Naive thymus-derived CD8-positive, alpha-beta T cell (primary cell): ENCODE measurements around the gene STARD6. TPM values are rescaled to one million over a fixed set of nuclear protein-coding genes. Genes with fewer than 3 reads are reported as not detected.
"Not testable (repeated sequence)": the region's sequence is repeated elsewhere in the genome, so short reads cannot be mapped to it uniquely, and the experiment has no call there.

Experiments used
- ATAC-seq, 2 donors: fragments of 150-1000 bp; cut with Tn5 transposase in 1 of 2; sonication (Bioruptor Pico), chemical (Tn5 transposase) in 1 of 2; 1 replicate in 1 of 2; 2 replicates in 1 of 2; pipeline ENCODE4 v1.10.0; 2021; ENCODE audit warnings: mild to moderate bottlenecking in 2 of 2, moderate library complexity in 2 of 2
- POLR2A ChIA-PET: fragments of 350-600 bp; sonication (Branson Sonifier 250); formaldehyde crosslinking; loops from one replicate; lab custom pipeline; 2021; ENCODE audit warnings: antibody characterized with exemption; lab: Charles Lee
- DNase-seq, 10 donors: peaks; one replicate each; pipeline versions ENCODE4 v3.0.0 to v3.0.0-alpha.2; 2020 to 2022
- H3K27ac Mint-ChIP-seq, 10 donors: one replicate each; pipeline ENCODE4 v1.8.0; 2020 to 2022; ENCODE audit warnings: mild to moderate bottlenecking in 10 of 10, mixed read lengths in 10 of 10, moderate library complexity in 4 of 10, inconsistent platforms in 1 of 10
- H3K27me3 Mint-ChIP-seq, 5 donors: one replicate each; pipeline ENCODE4 v1.8.0; 2021 to 2022; ENCODE audit warnings: mixed read lengths in 5 of 5
- H3K36me3 Mint-ChIP-seq, 3 donors: one replicate each; pipeline ENCODE4 v1.8.0; 2020 to 2022; ENCODE audit warnings: mixed read lengths in 3 of 3, mild to moderate bottlenecking in 2 of 3, inconsistent platforms in 1 of 3
- H3K4me1 Mint-ChIP-seq, 4 donors: one replicate each; pipeline ENCODE4 v1.8.0; 2021 to 2022; ENCODE audit warnings: mixed read lengths in 4 of 4
- H3K4me3 Mint-ChIP-seq, 10 donors: one replicate each; pipeline ENCODE4 v1.8.0; 2020 to 2022; ENCODE audit warnings: mild to moderate bottlenecking in 10 of 10, mixed read lengths in 10 of 10, moderate library complexity in 6 of 10, inconsistent platforms in 1 of 10
- H3K9me3 Mint-ChIP-seq, 9 donors: one replicate each; pipeline ENCODE4 v1.8.0; 2020 to 2022; ENCODE audit warnings: mixed read lengths in 9 of 9, mild to moderate bottlenecking in 3 of 9, inconsistent platforms in 1 of 9, moderate library complexity in 1 of 9
- polyA plus RNA-seq, 3 donors: library from polyadenylated mRNA; unstranded; fragments of 300-500 nt; fragmentation: Illumina TruSeq; gene quantifications; one replicate each; pipeline ENCODE4 v1.2.3, GENCODE V29; 2021
- total RNA-seq, 8 experiments: library from RNA in 2 of 8; stranded (reverse) in 2 of 8; gene quantifications; one replicate each; pipeline ENCODE4 v1.2.3 and lab custom pipeline; 2021 to 2026

Gene STARD6, protein sequence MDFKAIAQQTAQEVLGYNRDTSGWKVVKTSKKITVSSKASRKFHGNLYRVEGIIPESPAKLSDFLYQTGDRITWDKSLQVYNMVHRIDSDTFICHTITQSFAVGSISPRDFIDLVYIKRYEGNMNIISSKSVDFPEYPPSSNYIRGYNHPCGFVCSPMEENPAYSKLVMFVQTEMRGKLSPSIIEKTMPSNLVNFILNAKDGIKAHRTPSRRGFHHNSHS
- total RNA-seq = not detected
- not detected for polyA plus RNA-seq
- 0 to 0.15 (median 0) reads per million in 6 experiments for total RNA-seq (lab: John Stamatoyannopoulos, UW)

DNA sequence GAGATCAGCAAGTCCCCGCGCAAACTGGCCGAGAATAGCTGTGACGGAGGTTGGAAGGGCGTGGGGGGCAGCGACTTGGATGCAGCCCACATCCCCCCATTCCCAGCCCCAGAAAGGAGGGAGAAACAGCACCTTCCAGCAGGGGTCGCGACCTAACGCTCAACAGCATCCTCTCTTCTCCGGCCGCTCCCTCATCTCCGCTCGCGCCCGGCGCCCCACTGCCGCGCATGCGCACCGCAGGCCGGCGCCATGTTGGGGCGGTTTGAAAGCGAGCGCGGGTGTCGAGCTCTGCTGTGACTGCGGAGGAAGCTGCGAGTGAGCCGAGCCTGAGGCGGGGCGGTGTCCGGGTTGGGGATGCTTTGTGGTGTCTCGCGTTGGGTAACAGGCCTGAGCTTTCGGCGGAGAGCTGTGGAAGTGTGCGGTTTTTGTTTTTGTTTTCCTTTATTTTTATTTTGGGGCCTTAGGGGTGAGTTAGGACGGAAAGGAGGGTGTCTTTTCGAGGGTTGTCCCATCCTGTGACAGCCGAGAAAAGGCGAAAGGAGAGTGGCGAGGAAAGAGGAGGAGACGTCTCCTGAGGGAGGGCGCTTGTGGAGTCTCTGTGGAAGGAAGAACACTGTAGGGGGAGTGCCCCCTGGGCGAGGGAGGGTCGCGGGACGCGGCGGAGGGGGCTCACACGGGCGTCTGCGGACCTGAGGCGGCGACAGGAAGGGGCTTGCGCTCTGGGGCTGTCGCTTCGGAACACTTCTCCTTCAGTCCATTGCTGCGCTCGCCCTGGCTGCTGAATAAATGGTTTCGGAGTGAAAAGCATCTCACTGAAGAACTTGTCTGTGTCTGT lies at the start of gene STARD6, which contains the start of gene C18orf54:
Gene STARD6, minus strand, starts transcription at position 199 of the 835 bp plus-strand sequence. CDS start 3,285 bp downstream, outside the sequence.
Gene C18orf54, plus strand, starts transcription at position 247 of the 835 bp plus-strand sequence. CDS start 2,667 bp downstream, outside the sequence.
- Mint-ChIP-seq H3K27me3 (peaks cover 0 to 4% (median 0%) of the 10 kb centered on the region in 5 donors), H3K4me1 (peaks cover 9 to 21% (median 16%) of the 10 kb centered on the region in 4 donors), H3K27ac (peak within 1 kb of the TSS; percentile 86 to 99 (median 96)), H3K9me3 (no peaks in the 10 kb centered on the region), H3K4me3 (peak within 1 kb of the TSS; percentile 93 to 100 (median 99)), H3K36me3 (peaks cover 0 to 4% (median 4%) of the 10 kb centered on the region in 3 donors)
- POLR2A ChIA-PET = interaction anchor here (0.6 to 2.2 kb wide), 4 partner anchors 87 to 225 kb away, joined by 3 to 15 read pairs (median 7); partner anchors contain the start of genes MBD2 and POLI
- peak; percentile 84 to 93 (median 88) for DNase-seq
- peak; percentile 93 to 94 for ATAC-seq

DNA sequence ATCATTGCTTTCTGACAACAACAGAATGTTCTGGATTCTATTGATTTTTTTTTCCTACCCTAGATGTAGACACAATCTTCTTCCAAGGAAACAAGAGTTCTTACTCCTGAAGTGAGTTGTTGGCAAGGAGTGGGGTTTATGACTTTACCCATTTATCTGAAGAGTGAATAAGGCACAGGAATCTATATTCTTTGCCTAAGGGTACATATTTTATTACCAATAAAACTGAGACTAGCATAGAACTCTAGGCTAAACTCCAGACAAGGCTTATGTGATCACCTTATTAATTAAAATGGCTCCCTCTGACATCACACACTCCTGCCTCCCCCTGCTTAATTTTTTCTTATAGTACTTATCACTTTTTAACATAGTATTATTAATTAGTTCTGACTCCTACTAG lies 47.6 kb upstream of the STARD6 start:
- Mint-ChIP-seq H3K36me3 (no peaks in the 10 kb centered on the region), H3K4me1 (no peaks in the 10 kb centered on the region), H3K27me3 (peaks cover 9 to 34% (median 23%) of the 10 kb centered on the region in 5 donors), H3K9me3 (no peaks in the 10 kb centered on the region), H3K4me3 (no peak overlapping the region), H3K27ac (no peak overlapping the region)
- ATAC-seq (no peak), DNase-seq (no peak)
- POLR2A ChIA-PET = no interaction called here

DNA sequence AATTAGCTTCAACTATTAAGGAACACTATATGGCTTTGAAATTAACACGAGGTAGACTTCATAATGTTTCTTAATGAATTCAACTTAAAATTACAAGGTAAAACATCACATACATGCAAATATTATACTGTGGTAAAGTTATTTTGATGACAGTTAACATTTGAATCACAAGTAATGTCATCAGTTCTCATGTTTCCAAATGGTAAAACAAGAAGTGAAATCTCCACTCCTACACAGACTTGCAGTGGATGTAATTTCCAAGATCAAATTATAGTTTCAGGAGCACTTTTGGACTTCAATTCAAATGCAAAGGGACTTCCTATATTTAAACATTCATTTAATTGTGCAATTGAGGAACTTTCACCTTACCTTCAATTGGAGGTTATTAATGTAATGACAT lies 39.1 kb upstream of the STARD6 start:
- H3K4me1 Mint-ChIP-seq = no peaks in the 10 kb centered on the region
- H3K27ac Mint-ChIP-seq = no peak overlapping the region
- no peak for DNase-seq
- POLR2A ChIA-PET = no interaction called here
- ATAC-seq = no peak
- no peaks in the 10 kb centered on the region for H3K9me3 Mint-ChIP-seq
- no peak overlapping the region for H3K4me3 Mint-ChIP-seq
- H3K27me3 Mint-ChIP-seq = peaks cover 0 to 5% (median 0%) of the 10 kb centered on the region in 5 donors
- H3K36me3 Mint-ChIP-seq = no peaks in the 10 kb centered on the region

DNA sequence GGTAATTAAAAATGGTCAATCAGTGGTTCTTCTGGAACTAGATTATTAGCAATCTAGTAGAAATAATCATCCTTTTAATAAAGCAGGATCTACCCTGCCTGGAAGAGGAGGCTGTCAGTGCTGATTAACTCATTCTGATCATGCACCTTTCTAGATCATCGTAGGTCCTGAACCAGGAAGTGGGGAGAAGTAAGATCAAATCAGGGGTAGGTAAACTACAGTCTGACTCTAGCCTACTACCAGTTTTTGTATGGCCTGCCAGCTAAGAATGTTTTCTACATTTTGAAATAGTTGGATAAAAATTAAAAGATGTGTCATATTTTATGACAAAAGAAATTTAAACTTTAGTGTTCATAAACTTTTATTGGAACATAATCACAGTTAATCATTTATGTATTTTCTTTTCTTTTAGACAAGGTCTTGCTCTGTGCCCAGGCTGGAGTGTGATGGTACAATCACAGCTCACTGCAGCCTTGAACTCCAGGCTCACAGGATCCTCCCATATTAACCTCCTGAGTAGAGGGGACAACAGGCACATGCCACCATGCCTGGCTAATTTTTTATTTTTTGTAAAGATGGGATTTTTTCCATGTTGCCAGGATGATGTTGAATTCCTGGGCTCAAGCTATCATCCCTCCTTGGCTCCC lies 36.1 kb upstream of the STARD6 start:
- ATAC-seq (no peak), DNase-seq (no peak)
- peaks cover 0 to 29% (median 12%) of the 10 kb centered on the region in 5 donors for H3K27me3 Mint-ChIP-seq
- POLR2A ChIA-PET = no interaction called here
- H3K36me3 Mint-ChIP-seq = no peaks in the 10 kb centered on the region
- no peak overlapping the region for H3K27ac Mint-ChIP-seq
- no peak overlapping the region for H3K4me3 Mint-ChIP-seq
- H3K9me3 Mint-ChIP-seq = no peaks in the 10 kb centered on the region
- H3K4me1 Mint-ChIP-seq = peaks cover 0 to 5% (median 1%) of the 10 kb centered on the region in 4 donors

DNA sequence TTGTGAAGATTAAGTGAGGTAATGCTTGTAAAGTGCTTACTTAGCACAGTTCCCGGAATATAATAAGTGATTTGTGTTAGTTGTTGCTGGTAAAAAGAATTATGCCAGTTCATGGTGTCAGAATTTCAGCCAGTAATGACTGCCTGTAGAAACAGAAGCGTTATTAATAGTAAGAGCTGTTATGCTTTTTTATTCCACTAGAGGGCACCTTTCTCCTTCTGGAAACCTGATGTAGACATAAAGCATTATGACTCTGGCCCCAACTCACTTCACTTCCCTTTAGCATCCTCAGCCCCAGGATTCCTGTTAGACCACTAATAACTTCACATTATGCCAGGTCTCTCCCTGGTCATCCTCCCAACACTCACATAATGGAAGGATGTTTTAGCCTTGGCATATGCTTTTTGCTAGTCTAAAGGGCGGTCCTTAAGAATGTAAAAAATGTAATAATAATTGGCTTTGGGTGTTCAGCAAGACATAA lies 34.9 kb upstream of the STARD6 start:
- peak in 3 of 10 donors; percentile 41 to 51 (median 48) for DNase-seq
- ATAC-seq = peak; percentile 57 to 65
- H3K36me3 Mint-ChIP-seq = no peaks in the 10 kb centered on the region
- peaks cover 0 to 12% (median 1%) of the 10 kb centered on the region in 4 donors for H3K4me1 Mint-ChIP-seq
- no peak overlapping the region for H3K4me3 Mint-ChIP-seq
- H3K27me3 Mint-ChIP-seq = peaks cover 3 to 38% (median 15%) of the 10 kb centered on the region in 5 donors
- H3K9me3 Mint-ChIP-seq = no peaks in the 10 kb centered on the region
- no peak overlapping the region for H3K27ac Mint-ChIP-seq
- POLR2A ChIA-PET = no interaction called here

DNA sequence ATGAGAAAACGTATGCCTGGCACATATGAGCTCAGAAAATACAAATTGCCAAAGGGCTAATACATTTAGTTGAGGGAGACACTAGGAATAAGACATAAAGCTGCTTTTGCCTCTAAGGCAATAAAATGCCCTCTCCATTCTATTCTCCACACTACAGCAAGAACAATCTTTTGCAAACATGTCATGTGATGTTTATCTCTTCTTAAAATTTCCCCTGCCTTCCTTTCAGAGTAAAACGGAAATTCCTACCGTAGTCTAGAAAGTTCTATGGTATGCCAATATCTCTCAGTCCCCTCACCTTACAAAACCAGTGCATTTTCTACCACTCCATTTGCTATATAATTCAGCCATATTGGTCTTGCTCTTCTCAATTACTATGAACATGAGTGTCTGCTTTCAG lies 33.2 kb upstream of the STARD6 start:
- no peak overlapping the region for H3K27ac Mint-ChIP-seq
- POLR2A ChIA-PET = no interaction called here

DNA sequence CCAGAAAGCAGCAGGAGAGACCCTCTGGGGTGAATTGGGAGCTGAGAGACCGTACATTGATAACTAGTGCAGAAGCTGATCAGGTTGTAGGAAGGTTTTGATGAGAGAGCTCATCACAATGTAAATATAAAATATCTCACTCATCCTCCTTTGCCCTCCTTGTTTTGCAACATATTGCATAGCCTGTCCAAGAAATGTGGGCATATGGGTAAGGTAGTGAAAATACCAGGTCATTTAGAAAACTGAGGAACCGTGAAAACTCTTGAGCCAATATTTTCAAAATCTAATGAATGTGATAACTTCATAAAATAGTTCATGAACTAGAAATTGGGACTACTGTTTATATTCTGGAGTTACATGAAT lies 31.5 kb upstream of the STARD6 start:
- ATAC-seq (no peak), DNase-seq (no peak)
- Mint-ChIP-seq H3K4me1 (peaks cover 0 to 12% (median 1%) of the 10 kb centered on the region in 4 donors), H3K36me3 (no peaks in the 10 kb centered on the region), H3K27ac (peak overlapping the region in 1 of 10 donors; percentile 28), H3K4me3 (no peak overlapping the region), H3K27me3 (peaks cover 3 to 38% (median 16%) of the 10 kb centered on the region in 5 donors), H3K9me3 (peaks cover 0 to 2% (median 0%) of the 10 kb centered on the region in 9 donors)
- POLR2A ChIA-PET = no interaction called here

More for the DNA sequence above, 33.2 kb upstream of the STARD6 start:
- no peak for ATAC-seq
- H3K9me3 Mint-ChIP-seq = peaks cover 0 to 2% (median 0%) of the 10 kb centered on the region in 9 donors
- no peaks in the 10 kb centered on the region for H3K36me3 Mint-ChIP-seq
- no peak for DNase-seq
- H3K4me1 Mint-ChIP-seq = peaks cover 0 to 12% (median 1%) of the 10 kb centered on the region in 4 donors
- H3K27me3 Mint-ChIP-seq = peaks cover 3 to 38% (median 16%) of the 10 kb centered on the region in 5 donors
- H3K4me3 Mint-ChIP-seq = no peak overlapping the region

DNA sequence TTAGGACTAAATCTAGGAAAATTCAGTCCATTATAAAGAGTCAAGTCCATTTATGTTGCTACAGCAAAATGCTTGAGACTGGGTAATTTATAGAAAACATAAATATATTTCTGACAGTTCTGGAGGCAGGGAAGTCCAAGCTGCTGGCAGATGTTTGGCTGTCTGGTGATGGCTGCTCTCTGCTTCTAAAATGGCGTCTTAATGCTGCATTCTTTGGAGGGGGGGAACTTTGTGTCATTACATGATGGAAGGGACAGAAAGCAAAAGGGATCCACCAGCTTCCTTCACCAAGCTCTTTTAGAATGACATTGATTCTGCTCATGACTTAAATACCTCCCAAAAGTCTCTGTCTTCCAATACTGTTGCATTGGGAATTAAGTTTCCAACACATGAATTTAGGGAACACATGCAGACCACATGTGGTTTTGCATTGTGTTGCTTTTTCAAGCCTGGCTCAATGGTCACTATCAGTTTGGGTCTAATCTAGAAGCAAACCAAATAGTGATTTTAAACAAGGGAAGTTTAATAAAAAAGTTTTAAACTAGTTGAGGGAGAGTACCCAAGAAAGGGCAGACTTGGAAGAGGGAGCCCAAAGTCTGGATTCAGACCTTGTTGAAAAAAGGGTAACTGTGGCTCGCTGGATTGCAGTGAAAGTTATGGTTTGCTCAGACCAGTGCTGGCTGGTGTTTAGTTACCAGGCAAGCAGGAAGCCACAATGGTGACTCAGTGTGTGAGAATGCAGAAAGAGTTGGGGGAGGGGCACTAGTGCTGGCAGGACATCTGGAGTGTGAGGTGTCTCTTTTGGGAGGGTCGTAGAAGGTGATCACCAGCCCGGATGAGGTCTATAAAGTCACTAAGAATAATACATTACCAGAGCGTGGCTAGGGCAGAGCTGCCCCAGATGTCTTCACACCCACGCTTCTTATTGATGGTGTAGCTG lies 30.8 kb upstream of the STARD6 start:
- Mint-ChIP-seq H3K9me3 (peaks cover 0 to 2% (median 0%) of the 10 kb centered on the region in 9 donors), H3K27me3 (peaks cover 3 to 38% (median 16%) of the 10 kb centered on the region in 5 donors), H3K36me3 (no peaks in the 10 kb centered on the region), H3K4me3 (no peak overlapping the region), H3K27ac (peak overlapping the region in 1 of 10 donors; percentile 28), H3K4me1 (peaks cover 0 to 12% (median 1%) of the 10 kb centered on the region in 4 donors)
- POLR2A ChIA-PET = no interaction called here
- ATAC-seq (no peak), DNase-seq (peak in 1 of 10 donors; percentile 7)

DNA sequence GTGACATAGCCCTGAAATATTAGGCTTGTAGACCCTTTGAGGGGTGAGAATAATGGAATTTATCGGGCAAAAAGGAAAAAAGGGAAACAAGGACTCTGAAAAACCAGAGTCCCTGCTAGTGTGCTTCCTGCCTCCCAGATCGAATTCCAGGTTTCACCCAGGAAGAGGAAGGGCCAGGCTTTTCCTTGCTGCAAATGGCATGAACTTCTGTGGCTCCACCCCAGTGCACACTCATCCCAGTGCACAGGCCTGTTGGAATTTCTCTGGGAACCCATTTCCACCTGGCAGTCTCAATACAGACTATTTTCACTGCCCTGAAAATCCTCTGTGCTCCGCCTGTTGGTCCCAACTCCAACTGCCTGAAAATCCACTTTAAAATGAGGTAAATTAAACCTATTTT lies 30.0 kb upstream of the STARD6 start:
- no peak overlapping the region for H3K4me3 Mint-ChIP-seq
- no peak overlapping the region for H3K27ac Mint-ChIP-seq
- peaks cover 0 to 12% (median 1%) of the 10 kb centered on the region in 4 donors for H3K4me1 Mint-ChIP-seq
- peaks cover 3 to 38% (median 14%) of the 10 kb centered on the region in 5 donors for H3K27me3 Mint-ChIP-seq
- DNase-seq = no peak
- no peak for ATAC-seq
- peaks cover 0 to 2% (median 0%) of the 10 kb centered on the region in 9 donors for H3K9me3 Mint-ChIP-seq
- no peaks in the 10 kb centered on the region for H3K36me3 Mint-ChIP-seq
- POLR2A ChIA-PET = no interaction called here

DNA sequence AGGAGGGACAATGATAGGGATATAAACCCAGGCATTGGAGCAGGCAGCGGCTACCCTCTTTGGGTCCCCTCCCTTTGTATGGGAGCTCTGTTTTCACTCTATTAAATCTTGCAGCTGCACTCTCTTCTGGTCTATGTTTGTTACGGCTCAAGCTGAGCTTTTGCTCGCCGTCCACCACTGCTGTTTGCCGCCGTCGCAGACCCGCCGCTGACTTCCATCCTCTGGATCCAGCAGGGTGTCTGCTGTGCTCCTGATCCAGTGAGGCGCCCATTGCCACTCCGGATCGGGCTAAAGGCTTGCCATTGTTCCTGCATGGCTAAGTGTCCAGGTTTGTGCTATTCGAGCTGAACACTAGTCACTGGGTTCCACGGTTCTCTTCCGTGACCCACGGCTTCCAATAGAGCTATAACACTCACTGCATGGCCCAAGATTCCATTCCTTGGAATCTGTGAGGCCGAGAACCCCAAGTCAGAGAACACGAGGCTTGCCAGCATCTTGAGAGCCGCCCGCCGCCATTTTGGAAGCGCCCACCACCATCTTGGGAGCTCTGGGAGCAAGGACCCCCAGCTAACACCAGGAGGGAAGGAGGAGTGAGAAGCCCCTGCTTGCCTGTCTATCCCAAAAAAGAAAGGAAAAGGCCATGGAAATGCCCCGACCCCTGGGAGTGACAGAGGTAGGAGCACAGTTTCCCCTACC lies 29.3 kb upstream of the STARD6 start:
- Mint-ChIP-seq H3K27me3 (peaks cover 3 to 38% (median 10%) of the 10 kb centered on the region in 5 donors), H3K4me1 (peaks cover 0 to 12% (median 1%) of the 10 kb centered on the region in 4 donors)
- DNase-seq, H3K9me3 Mint-ChIP-seq, POLR2A ChIA-PET, H3K4me3 Mint-ChIP-seq, ATAC-seq, H3K27ac Mint-ChIP-seq, H3K36me3 Mint-ChIP-seq: not testable (repeated sequence)

DNA sequence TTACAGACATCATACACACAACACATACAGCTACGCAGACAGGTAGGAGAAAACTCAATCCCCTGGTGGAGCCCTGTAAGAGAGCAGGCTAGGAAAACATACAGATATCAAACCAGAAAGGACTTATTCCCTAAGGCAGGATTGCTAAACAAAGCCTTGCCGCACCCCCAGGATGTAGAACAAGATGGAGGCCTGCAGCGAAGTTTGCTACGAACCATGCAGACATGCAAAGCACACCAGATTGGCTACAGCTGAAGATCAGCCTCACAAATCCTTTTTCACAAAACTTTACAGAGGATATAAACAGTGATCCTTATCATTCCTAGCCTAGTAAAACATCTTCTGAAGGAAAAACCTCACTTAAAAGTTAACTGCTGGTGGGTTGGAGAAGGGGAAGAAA lies 28.4 kb upstream of the STARD6 start:
- DNase-seq (no peak), ATAC-seq (no peak)
- Mint-ChIP-seq H3K27me3 (peaks cover 3 to 32% (median 10%) of the 10 kb centered on the region in 5 donors), H3K4me1 (peaks cover 0 to 12% (median 1%) of the 10 kb centered on the region in 4 donors), H3K9me3 (peaks cover 0 to 2% (median 0%) of the 10 kb centered on the region in 9 donors), H3K36me3 (peaks cover 0 to 3% (median 0%) of the 10 kb centered on the region in 3 donors), H3K27ac (peak overlapping the region in 1 of 10 donors; percentile 15), H3K4me3 (no peak overlapping the region)
- POLR2A ChIA-PET = no interaction called here
